ENCODE measurements around the gene CCDC146. TPM values are rescaled to one million over a fixed set of nuclear protein-coding genes. Genes with fewer than 3 reads are reported as not detected.

CCDC146 gene
- total RNA-seq, 4 donors from 2014 or later, result 6.0 to 38.8 (median 24.5) TPM

- no peak for DNase-seq
- no peak for TF ChIP-seq CTCF (IDR thresholded peaks at IDR 0.05)
- Histone ChIP-seq H3K27ac (no peak overlapping the region), H3K27me3 (no peaks in the 10 kb centered on the region), H3K4me1 (no peaks in the 10 kb centered on the region), H3K4me3 (no peak overlapping the region), H3K9me3 (no peaks in the 10 kb centered on the region), H3K36me3 (no peaks in the 10 kb centered on the region)
Measured at GRCh38 chr7:77313876-77314480, 191.6 kb downstream of the CCDC146 start.

GRCh38 chr7:77315182-77315591 is 192.8 kb downstream of the CCDC146 start:
- Histone ChIP-seq H3K4me3 (no peak overlapping the region), H3K36me3 (no peaks in the 10 kb centered on the region), H3K27me3 (no peaks in the 10 kb centered on the region), H3K4me1 (no peaks in the 10 kb centered on the region), H3K9me3 (no peaks in the 10 kb centered on the region), H3K27ac (no peak overlapping the region)
- TF ChIP-seq CTCF (IDR thresholded peaks at IDR 0.05) (no peak), POLR2A (IDR thresholded peaks at IDR 0.05) (no peak)
- no peak for DNase-seq

GRCh38 chr7:77316219-77316978 is 194.0 kb downstream of the CCDC146 start:
- no peak for TF ChIP-seq CTCF (IDR thresholded peaks at IDR 0.05)
- TF ChIP-seq POLR2A (IDR thresholded peaks at IDR 0.05), result no peak
- DNase-seq, result peak in 1 of 3 donors; percentile 64
- H3K4me3 ChIP-seq, result no peak overlapping the region
- H3K27ac ChIP-seq, result no peak overlapping the region
- no peaks in the 10 kb centered on the region for H3K27me3 ChIP-seq
- no peaks in the 10 kb centered on the region for H3K4me1 ChIP-seq
- no peaks in the 10 kb centered on the region for H3K9me3 ChIP-seq
- H3K36me3 ChIP-seq, result no peaks in the 10 kb centered on the region

- no peak overlapping the region for H3K4me3 ChIP-seq
Measured at GRCh38 chr7:77318019-77318418, 195.6 kb downstream of the CCDC146 start.

GRCh38 chr7:77320137-77320536 is 197.7 kb downstream of the CCDC146 start:
- Histone ChIP-seq H3K36me3 (no peaks in the 10 kb centered on the region), H3K4me3 (no peak overlapping the region), H3K27ac (no peak overlapping the region), H3K4me1 (no peaks in the 10 kb centered on the region), H3K9me3 (no peaks in the 10 kb centered on the region), H3K27me3 (no peaks in the 10 kb centered on the region)
- TF ChIP-seq CTCF (IDR thresholded peaks at IDR 0.05) (no peak), POLR2A (IDR thresholded peaks at IDR 0.05) (no peak)
- DNase-seq, result no peak

More at GRCh38 chr7:77318019-77318418, 195.6 kb downstream of the CCDC146 start:
- no peaks in the 10 kb centered on the region for H3K4me1 ChIP-seq
- no peaks in the 10 kb centered on the region for H3K27me3 ChIP-seq
- no peak for DNase-seq
- no peak overlapping the region for H3K27ac ChIP-seq
- TF ChIP-seq POLR2A (IDR thresholded peaks at IDR 0.05) (no peak), CTCF (IDR thresholded peaks at IDR 0.05) (no peak)
- H3K36me3 ChIP-seq, result no peaks in the 10 kb centered on the region
- no peaks in the 10 kb centered on the region for H3K9me3 ChIP-seq
